Natural killer cell (primary cell): ENCODE data around the gene ADAMTSL1. TPM values are rescaled to one million over a fixed set of nuclear protein-coding genes. Genes with fewer than 3 reads are reported as not detected.

Source experiments
- ATAC-seq, 3 donors: fragments of 150-1000 bp in 2 of 3; fragments of 200-7000 bp in 1 of 3; cut with Tn5 transposase; 1 replicate in 1 of 3; 2 replicates in 2 of 3; pipeline ENCODE4 v1.10.0; 2021; ENCODE audit warnings: mild to moderate bottlenecking in 2 of 3, moderate library complexity in 2 of 3
- DNase-seq, 2 donors: peaks; one replicate each; pipeline versions ENCODE4 v3.0.0 to v3.0.0-alpha.2; 2013 to 2021; ENCODE audit warnings: mixed read lengths in 1 of 2
- H3K27ac ChIP-seq: one replicate; pipeline ENCODE4 v1.5.1; 2013; ENCODE audit warnings: mild to moderate bottlenecking, low read length
- H3K27me3 ChIP-seq: one replicate; pipeline ENCODE4 v1.6.1; 2013; ENCODE audit warnings: low read length; ENCODE audit not compliant: control insufficient read depth, insufficient read depth
- H3K36me3 ChIP-seq: one replicate; pipeline ENCODE4 v1.6.1; 2013; ENCODE audit warnings: low read length; ENCODE audit not compliant: control insufficient read depth, insufficient read depth
- H3K4me1 ChIP-seq: one replicate; pipeline ENCODE4 v1.6.1; 2013; ENCODE audit warnings: low read length; ENCODE audit not compliant: control insufficient read depth, insufficient read depth
- H3K4me3 ChIP-seq: one replicate; pipeline ENCODE4 v1.5.1; 2013; ENCODE audit warnings: low read length
- H3K9me3 ChIP-seq: one replicate; pipeline ENCODE4 v1.6.1; 2013; ENCODE audit warnings: low read length; ENCODE audit not compliant: control insufficient read depth, insufficient read depth
- H3K27ac Mint-ChIP-seq, 2 donors: one replicate each; pipeline ENCODE4 v1.8.0; 2022; ENCODE audit warnings: mild to moderate bottlenecking in 2 of 2, mixed read lengths in 2 of 2, moderate library complexity in 1 of 2
- H3K27me3 Mint-ChIP-seq, 2 donors: one replicate each; pipeline ENCODE4 v1.8.0; 2022; ENCODE audit warnings: low read depth in 2 of 2, mixed read lengths in 2 of 2
- H3K36me3 Mint-ChIP-seq: one replicate; pipeline ENCODE4 v1.8.0; 2022; ENCODE audit warnings: mixed read lengths
- H3K4me1 Mint-ChIP-seq, 2 donors: one replicate each; pipeline ENCODE4 v1.8.0; 2022; ENCODE audit warnings: mixed read lengths in 2 of 2
- H3K4me3 Mint-ChIP-seq: one replicate; pipeline ENCODE4 v1.8.0; 2022; ENCODE audit warnings: mild to moderate bottlenecking, moderate library complexity, mixed read lengths
- H3K9me3 Mint-ChIP-seq, 2 donors: one replicate each; pipeline ENCODE4 v1.8.0; 2022; ENCODE audit warnings: mixed read lengths in 2 of 2
- WGBS: methylation state at CpG from one replicate; pipeline ENCODE4 v1.1.7; 2013; ENCODE audit warnings: missing lambda C conversion rate; ENCODE audit not compliant: insufficient coverage; 5-methylcytosine and 5-hydroxymethylcytosine counted together
- intact Hi-C: fragments of 100-400 bp; cut with micrococcal nuclease; formaldehyde crosslinking; loops from one replicate; pipeline ENCODE4 v1.14.2; 2022
- total RNA-seq, 4 donors: library from RNA; stranded (reverse); fragments of 120-200 nt in 1 of 4; gene quantifications; one replicate each; pipeline versions ENCODE4 v1.2.3 to v1.2.4, GENCODE V29; 2013 to 2022
- TF ChIP-seq, protein P1 (sequence below): fragments of 200-600 bp; IDR thresholded peaks from one replicate; pipeline ENCODE4 v1.8.0; 2022; ENCODE audit warnings: antibody characterized with exemption

ADAMTSL1 gene
- total RNA-seq, 3 donors from 2014 or later (not counting 1 experiment from before 2014, with no cell fraction given): not detected

DNA sequence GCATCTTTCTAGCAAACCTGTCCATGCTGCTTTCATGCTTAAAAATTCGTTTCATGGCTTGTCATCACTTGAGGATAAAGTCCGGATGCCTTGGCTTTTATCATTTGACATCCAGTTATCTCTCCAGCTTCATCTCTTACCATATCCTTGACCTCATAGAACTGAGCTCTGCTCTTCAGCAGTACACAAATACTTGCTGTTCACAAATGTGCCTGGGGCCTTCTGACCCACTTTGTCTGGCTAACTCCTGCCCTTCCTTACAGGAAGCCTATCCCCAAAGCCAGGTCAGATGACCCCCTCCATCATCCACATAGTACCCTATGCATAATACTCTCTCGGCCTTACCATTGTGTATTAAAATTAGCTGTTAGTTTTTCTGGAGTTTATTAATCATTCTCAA lies 310.0 kb downstream of the ADAMTSL1 start:
- Mint-ChIP-seq H3K27ac (no peak overlapping the region), H3K27me3 (peaks cover 0 to 4% of the 10 kb centered on the region in 2 donors), H3K4me3 (no peak overlapping the region), H3K36me3 (no peaks in the 10 kb centered on the region), H3K9me3 (no peaks in the 10 kb centered on the region), H3K4me1 (no peaks in the 10 kb centered on the region)
- no peaks in the 10 kb centered on the region for H3K27me3 ChIP-seq
- TF ChIP-seq, protein P1, sequence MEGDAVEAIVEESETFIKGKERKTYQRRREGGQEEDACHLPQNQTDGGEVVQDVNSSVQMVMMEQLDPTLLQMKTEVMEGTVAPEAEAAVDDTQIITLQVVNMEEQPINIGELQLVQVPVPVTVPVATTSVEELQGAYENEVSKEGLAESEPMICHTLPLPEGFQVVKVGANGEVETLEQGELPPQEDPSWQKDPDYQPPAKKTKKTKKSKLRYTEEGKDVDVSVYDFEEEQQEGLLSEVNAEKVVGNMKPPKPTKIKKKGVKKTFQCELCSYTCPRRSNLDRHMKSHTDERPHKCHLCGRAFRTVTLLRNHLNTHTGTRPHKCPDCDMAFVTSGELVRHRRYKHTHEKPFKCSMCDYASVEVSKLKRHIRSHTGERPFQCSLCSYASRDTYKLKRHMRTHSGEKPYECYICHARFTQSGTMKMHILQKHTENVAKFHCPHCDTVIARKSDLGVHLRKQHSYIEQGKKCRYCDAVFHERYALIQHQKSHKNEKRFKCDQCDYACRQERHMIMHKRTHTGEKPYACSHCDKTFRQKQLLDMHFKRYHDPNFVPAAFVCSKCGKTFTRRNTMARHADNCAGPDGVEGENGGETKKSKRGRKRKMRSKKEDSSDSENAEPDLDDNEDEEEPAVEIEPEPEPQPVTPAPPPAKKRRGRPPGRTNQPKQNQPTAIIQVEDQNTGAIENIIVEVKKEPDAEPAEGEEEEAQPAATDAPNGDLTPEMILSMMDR: no peak
- H3K9me3 ChIP-seq: no peaks in the 10 kb centered on the region
- no peaks in the 10 kb centered on the region for H3K4me1 ChIP-seq
- no peaks in the 10 kb centered on the region for H3K36me3 ChIP-seq
- intact Hi-C loops: no loop called here
- ATAC-seq (no peak), DNase-seq (no peak)
- no peak overlapping the region for H3K4me3 ChIP-seq
- 63% methylated on average over 2 of the region's 3 CpGs for WGBS
- H3K27ac ChIP-seq: no peak overlapping the region

DNA sequence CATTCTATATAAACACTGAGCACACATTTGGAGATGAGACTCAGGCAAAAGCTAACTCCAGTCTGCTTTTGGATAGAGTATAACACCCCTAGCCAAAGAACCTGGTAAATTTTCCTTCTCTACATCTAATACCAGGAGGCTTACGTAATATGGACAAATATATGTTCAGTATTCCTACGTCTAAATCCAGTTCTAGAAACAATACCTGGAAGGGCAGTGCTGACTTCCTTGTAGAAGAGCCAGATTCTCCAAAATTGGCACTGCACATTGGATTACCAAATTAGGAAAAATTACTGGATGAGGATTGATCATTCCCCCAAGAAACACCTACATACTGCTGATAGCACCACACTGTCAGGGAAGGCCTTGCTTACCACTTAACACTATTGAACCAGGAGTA lies 311.7 kb downstream of the ADAMTSL1 start:
- WGBS: 95% methylated on average over 2 of the region's 2 CpGs
- peaks cover 0 to 4% of the 10 kb centered on the region in 2 donors for H3K27me3 Mint-ChIP-seq
- H3K9me3 Mint-ChIP-seq: no peaks in the 10 kb centered on the region
- ATAC-seq (no peak), DNase-seq (no peak)
- no peaks in the 10 kb centered on the region for H3K36me3 Mint-ChIP-seq
- Histone ChIP-seq H3K27me3 (no peaks in the 10 kb centered on the region), H3K36me3 (no peaks in the 10 kb centered on the region), H3K27ac (no peak overlapping the region), H3K4me3 (no peak overlapping the region), H3K9me3 (no peaks in the 10 kb centered on the region), H3K4me1 (no peaks in the 10 kb centered on the region)
- intact Hi-C loops: no loop called here
- H3K4me1 Mint-ChIP-seq: no peaks in the 10 kb centered on the region
- H3K27ac Mint-ChIP-seq: no peak overlapping the region
- TF ChIP-seq, protein P1: no peak
- no peak overlapping the region for H3K4me3 Mint-ChIP-seq

DNA sequence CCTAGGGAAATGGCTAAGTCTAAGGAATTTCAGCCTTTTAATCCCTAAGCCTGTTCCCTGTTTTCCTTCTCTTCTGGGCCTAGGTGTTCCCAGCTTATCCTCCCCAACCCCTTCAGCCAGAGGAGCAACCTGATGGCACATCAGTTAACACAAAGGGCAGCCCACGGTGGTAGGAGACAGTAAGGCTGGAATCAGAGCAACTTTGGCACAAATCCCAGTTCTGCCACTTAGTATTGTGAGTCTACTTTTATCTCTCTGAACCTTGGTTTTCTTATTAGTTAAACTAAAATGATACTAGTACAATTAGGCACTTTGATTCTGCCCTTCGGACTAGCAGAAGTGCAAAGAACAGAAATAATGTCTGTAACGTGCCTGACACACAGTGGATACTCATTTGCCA lies 312.2 kb downstream of the ADAMTSL1 start:
- no peaks in the 10 kb centered on the region for H3K4me1 Mint-ChIP-seq
- no peak overlapping the region for H3K4me3 ChIP-seq
- H3K9me3 Mint-ChIP-seq: no peaks in the 10 kb centered on the region
- TF ChIP-seq, protein P1: no peak
- H3K4me3 Mint-ChIP-seq: no peak overlapping the region
- DNase-seq: no peak
- intact Hi-C loops: no loop called here
- H3K27me3 Mint-ChIP-seq: peaks cover 0 to 4% of the 10 kb centered on the region in 2 donors
- H3K27me3 ChIP-seq: no peaks in the 10 kb centered on the region
- no peaks in the 10 kb centered on the region for H3K9me3 ChIP-seq
- no peaks in the 10 kb centered on the region for H3K36me3 Mint-ChIP-seq
- H3K27ac ChIP-seq: no peak overlapping the region
- ATAC-seq: no peak
- no peaks in the 10 kb centered on the region for H3K4me1 ChIP-seq
- WGBS: 52% methylated on average over 3 of the region's 3 CpGs
- no peaks in the 10 kb centered on the region for H3K36me3 ChIP-seq
- no peak overlapping the region for H3K27ac Mint-ChIP-seq

DNA sequence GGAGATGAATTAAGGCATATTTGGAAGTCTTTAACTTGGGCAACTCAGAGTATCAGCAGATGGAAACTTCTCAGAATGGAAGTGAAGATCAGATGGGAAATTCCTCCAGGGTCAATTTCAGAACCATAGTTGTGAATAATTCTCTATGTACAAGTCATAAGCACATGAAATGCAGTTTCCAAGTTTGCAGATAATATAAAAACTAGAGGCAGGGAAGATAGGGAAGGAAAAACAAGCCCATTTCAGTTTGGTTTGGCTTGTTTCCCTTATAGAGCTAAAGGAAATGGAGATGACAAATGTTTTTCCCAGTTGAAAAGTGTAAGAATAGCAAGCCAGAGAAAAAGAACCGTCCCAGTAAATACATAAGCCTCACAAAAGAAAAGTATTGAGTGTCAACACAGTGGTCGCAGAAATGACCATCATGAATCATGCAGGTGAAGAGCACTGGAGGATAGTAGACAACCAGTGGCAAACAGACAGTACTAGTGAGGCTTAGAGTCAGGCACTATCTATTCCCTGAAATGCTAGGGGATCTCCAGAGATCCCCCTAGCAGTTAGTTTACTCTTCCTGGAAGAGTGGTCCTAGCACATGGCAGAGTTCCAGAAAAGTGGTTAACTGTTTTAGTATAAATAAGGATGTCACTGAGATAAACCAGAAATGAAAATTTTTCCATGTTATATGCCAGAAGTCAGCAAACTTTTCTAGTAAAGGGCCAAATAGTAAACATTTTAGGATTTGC lies 313.1 kb downstream of the ADAMTSL1 start:
- TF ChIP-seq, protein P1: no peak
- Mint-ChIP-seq H3K4me3 (no peak overlapping the region), H3K9me3 (no peaks in the 10 kb centered on the region), H3K27me3 (peaks cover 0 to 4% of the 10 kb centered on the region in 2 donors), H3K27ac (no peak overlapping the region), H3K4me1 (no peaks in the 10 kb centered on the region), H3K36me3 (no peaks in the 10 kb centered on the region)
- Histone ChIP-seq H3K4me1 (no peaks in the 10 kb centered on the region), H3K27ac (no peak overlapping the region), H3K9me3 (no peaks in the 10 kb centered on the region), H3K36me3 (no peaks in the 10 kb centered on the region), H3K27me3 (no peaks in the 10 kb centered on the region), H3K4me3 (no peak overlapping the region)
- intact Hi-C loops: no loop called here
- 45% methylated on average over 2 of the region's 2 CpGs for WGBS
- ATAC-seq: no peak
- DNase-seq: no peak
